GM19324 (cell line): ENCODE results near the gene PRSS2.
A peak's percentile ranks its signal among the peaks of the same experiment; 100 is the strongest.
"Not testable (repeated sequence)": the region's sequence is repeated elsewhere in the genome, so short reads cannot be mapped to it uniquely, and the experiment has no call there.

Experiments
- ATAC-seq: cut with Tn5 transposase; IDR thresholded peaks from one replicate; pipeline ENCODE4 v1.9.1; 2021; ENCODE audit warnings: mild to moderate bottlenecking, moderate library complexity; ENCODE audit not compliant: unreplicated experiment, low FRiP score

The PRSS2 gene

DNA sequence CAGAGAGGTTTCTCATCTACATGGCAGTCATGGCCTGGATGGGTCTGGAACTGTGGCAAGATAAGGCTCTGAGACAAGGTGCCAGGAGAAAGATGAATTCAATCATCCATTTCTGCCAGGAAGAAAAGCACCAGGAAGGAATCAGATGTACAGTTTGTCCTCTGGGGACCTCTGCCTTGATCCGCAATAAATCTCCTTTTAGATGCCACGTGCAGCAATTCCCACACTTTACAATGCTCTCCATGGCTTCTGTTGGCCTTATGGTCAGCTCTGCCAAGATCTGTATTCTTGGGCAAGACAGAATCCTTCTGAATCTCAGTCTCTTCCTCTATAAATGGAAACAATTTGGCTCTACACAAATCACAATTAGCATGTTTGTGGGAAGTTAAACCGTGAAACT lies 12.5 kb upstream of the PRSS2 start:
- ATAC-seq: not testable (repeated sequence)

GRCh38 chr7:142759433-142759832 lies 11.3 kb upstream of the PRSS2 start:
- no peak for ATAC-seq

- ATAC-seq: no peak
These were observed 10.6 kb upstream of the PRSS2 start for GRCh38 chr7:142760071-142760642.

GRCh38 chr7:142761606-142762005 lies 9.2 kb upstream of the PRSS2 start:
- not testable (repeated sequence) for ATAC-seq

- ATAC-seq: no peak
These were observed 8.7 kb upstream of the PRSS2 start for GRCh38 chr7:142762104-142762503.

DNA sequence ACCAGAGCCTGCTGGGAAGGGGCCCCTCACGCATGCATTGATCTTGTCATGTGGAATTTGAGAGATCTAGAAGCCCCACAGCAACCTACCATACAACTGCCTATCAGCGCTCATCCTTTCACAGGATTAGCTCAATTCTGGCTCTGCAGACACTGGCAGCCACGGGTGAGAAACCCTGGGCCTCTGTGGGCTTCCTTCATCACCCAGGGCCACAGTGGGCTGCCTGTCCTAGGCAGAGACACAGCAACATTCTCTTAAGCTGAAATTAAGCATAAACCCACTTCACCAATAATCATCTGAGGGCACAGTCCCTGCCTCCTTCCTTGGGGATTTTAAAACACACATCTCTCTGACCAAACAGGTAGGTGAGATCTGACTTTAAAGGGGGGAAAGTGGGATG lies 3.3 kb upstream of the PRSS2 start:
- ATAC-seq: no peak

DNA sequence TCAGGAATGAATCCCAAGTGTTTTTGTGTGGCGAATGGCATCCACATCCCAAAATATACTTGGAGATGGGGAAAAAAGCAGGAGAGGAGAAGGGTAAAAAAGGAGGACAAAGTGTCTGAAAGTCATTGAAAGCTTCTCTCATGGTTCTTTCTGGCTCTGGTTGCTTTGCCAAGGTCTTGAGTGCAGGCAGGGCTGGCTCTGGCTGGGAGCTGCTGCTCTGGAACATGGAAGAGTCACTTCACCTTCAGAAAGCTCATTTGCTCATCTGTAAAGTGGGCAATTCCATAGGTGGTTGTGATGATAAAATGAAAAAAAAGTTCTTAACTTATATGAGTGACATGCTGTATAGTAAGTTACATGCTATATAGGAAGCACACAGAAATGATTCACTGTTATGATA lies 2.9 kb upstream of the PRSS2 start:
- no peak for ATAC-seq

GRCh38 chr7:142768885-142769284 lies 1.9 kb upstream of the PRSS2 start:
- ATAC-seq: not testable (repeated sequence)

- peak; percentile 90 for ATAC-seq
These were observed 568 bp downstream of the PRSS2 start for GRCh38 chr7:142771353-142771723.

- ATAC-seq: no peak
These were observed 1.3 kb downstream of the PRSS2 start for GRCh38 chr7:142772051-142772450.

GRCh38 chr7:142772673-142773072 lies 1.9 kb downstream of the PRSS2 start:
- ATAC-seq: no peak

DNA sequence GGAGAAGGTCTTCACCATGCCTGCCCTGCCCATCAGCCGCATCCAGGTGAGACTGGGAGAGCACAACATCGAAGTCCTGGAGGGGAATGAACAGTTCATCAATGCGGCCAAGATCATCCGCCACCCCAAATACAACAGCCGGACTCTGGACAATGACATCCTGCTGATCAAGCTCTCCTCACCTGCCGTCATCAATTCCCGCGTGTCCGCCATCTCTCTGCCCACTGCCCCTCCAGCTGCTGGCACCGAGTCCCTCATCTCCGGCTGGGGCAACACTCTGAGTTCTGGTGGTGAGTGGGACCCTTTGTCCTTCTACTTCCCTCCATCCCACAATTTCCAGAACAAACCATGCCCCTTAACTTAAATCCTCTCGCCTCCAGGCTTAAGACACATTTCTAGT lies 2.5 kb downstream of the PRSS2 start:
- ATAC-seq: no peak

DNA sequence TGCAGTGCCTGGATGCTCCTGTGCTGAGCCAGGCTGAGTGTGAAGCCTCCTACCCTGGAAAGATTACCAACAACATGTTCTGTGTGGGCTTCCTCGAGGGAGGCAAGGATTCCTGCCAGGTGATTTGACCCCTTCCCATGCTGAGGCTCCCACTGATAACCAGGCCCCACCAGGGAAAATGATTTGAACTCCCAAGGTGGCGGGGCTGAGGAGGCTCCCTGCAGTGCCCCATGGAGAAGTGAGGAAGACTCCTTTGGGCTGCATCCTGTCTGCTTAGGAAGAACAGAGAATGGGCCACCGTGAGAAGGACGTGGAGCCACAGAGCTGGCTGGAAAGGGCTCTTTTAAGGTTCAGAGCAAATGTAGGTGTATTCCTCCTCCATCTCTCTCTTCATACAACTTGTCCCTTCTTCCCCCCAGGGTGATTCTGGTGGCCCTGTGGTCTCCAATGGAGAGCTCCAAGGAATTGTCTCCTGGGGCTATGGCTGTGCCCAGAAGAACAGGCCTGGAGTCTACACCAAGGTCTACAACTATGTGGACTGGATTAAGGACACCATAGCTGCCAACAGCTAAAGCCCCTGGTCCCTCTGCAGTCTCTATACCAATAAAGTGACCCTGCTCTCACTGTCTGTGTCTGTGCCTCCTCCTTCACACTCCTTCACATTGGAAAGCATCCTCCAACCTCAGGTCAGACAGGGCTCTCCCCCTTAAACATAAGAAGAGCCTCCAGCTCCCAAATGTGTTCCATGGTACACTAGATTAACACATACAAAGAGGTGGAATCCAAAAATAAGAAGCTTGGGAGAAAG lies 3.4 kb downstream of the PRSS2 start:
- ATAC-seq: no peak

DNA sequence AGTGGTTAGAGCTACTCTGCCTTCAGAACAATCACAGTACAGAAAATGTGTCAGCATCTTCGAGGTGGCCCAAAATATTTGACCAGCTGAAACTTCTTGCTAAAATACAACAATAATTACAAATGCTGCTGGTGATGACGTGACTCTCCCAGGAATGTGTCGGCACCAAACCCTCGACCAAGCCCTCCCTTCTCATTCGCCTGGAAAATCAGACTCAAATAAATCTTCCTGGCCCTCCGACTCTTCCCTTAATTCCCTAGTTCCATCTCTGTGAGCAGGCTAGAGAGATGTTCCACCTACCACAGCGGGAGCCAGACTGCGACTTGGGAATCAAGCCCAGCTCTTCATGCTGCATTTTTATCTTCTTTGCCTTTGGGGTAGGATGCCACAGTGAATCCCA lies 4.1 kb downstream of the PRSS2 start:
- ATAC-seq: no peak

GRCh38 chr7:142775351-142776115 lies 4.8 kb downstream of the PRSS2 start:
- ATAC-seq: not testable (repeated sequence)

- no peak for ATAC-seq
These were observed 5.6 kb downstream of the PRSS2 start for GRCh38 chr7:142776206-142776844.

GRCh38 chr7:142776845-142777225 lies 6.1 kb downstream of the PRSS2 start:
- not testable (repeated sequence) for ATAC-seq

DNA sequence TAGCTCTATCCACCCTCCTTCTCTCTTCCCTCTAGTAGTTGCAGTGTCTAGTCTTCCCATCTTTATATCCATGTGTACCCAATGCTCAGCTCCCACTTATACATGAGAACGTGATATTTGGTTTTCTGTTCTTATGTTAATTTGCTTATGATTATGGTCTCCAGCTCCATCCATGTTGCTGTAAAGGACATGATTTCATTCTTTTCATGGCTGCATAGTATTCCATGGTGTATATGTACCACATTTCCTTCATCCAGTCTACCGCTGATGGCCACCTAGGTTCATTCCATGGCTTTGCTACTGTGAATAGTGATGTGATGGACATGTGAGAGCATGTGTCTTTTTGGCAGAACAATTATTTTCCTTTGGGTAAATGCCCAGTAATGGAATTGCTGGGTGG lies 6.5 kb downstream of the PRSS2 start:
- ATAC-seq: no peak

DNA sequence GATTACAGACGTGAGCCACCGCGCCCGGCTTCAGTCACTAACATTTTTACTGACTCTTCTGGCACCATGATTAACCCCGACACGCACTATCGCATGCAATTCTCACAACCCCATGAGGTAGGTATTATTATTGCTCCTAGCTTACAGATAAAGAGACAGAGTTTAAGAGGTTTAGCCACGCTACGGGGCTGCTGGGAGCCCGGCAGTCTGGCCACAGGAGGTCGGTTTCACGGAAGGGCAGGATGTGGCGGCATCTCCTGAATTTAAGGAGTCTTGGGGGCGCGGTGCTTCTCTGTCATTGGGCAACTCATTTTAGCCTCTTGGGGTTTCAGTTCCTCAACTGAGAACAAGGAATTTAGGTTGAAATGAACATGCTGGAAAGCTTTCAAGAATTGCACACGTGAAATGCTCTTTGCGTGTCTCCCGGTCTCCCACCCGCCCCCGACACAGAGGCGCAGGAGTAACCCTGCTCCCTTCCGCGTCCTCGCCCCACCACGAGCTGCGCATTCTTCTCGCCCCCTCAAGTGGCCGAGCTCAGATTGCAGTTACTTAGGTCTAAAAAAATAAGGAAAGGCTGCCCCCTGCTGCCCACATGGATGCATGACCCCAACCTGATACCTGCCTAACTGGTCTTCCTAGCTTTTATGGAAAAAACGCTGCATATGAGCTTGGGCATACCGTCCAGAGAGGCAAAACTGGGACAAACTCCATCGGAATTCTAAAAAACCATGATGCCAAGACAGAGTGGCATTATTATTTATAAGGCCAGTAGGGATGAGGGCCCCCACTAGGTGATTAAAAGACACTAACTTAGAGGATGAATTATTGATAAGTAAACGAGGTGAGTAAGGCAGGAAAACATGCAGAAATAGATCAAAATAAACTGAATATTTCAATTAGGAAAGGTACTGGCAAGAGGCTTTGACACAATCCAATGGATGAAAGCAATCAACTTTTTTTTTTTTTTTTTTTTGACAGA lies 12.4 kb downstream of the PRSS2 start:
- ATAC-seq: peak; percentile 88

- ATAC-seq: no peak
These were observed 13.3 kb downstream of the PRSS2 start for GRCh38 chr7:142784096-142784495.
